Kidney epithelial cell (primary cell): ENCODE data around the gene PHC2. TPM values are rescaled to one million over a fixed set of nuclear protein-coding genes. Genes with fewer than 3 reads are reported as not detected.

ENCODE experiments used
- DNase-seq: peaks from one replicate; pipeline ENCODE4 v3.0.0-alpha.2; 2010; ENCODE audit warnings: low read depth
- H3K27me3 ChIP-seq: 2 replicates; pipeline ENCODE4 v1.6.0; 2011; ENCODE audit warnings: low read length; ENCODE audit not compliant: control insufficient read depth, insufficient read depth
- H3K36me3 ChIP-seq: 2 replicates; pipeline ENCODE4 v1.5.1; 2011; ENCODE audit warnings: low read length; ENCODE audit not compliant: control insufficient read depth, insufficient read depth
- H3K4me3 ChIP-seq: 2 replicates; pipeline ENCODE4 v1.5.1; 2011; ENCODE audit warnings: low read depth, mild to moderate bottlenecking, control low read depth, low read length
- total RNA-seq: library from RNA; depleted of rRNA; stranded (reverse); fragments of >200 nt; gene quantifications from 2 replicates; pipeline ENCODE4 v1.2.3, GENCODE V29; 2015
- TF ChIP-seq, protein P1 (sequence below): IDR thresholded peaks from 2 replicates; pipeline ENCODE4 v1.5.1; 2011; ENCODE audit warnings: mild to moderate bottlenecking, moderate library complexity, low read length, control low read depth, inconsistent platforms; ENCODE audit not compliant: insufficient read depth, poor library complexity, severe bottlenecking

Gene PHC2
- total RNA-seq, 1 donor from 2014 or later, result 216 TPM

GRCh38 chr1:33393991-33394390 lies 36.9 kb downstream of the PHC2 start:
- DNase-seq, result no peak
- Histone ChIP-seq H3K4me3 (no peak overlapping the region), H3K27me3 (no peaks in the 10 kb centered on the region), H3K36me3 (no peaks in the 10 kb centered on the region)
- TF ChIP-seq, protein P1, sequence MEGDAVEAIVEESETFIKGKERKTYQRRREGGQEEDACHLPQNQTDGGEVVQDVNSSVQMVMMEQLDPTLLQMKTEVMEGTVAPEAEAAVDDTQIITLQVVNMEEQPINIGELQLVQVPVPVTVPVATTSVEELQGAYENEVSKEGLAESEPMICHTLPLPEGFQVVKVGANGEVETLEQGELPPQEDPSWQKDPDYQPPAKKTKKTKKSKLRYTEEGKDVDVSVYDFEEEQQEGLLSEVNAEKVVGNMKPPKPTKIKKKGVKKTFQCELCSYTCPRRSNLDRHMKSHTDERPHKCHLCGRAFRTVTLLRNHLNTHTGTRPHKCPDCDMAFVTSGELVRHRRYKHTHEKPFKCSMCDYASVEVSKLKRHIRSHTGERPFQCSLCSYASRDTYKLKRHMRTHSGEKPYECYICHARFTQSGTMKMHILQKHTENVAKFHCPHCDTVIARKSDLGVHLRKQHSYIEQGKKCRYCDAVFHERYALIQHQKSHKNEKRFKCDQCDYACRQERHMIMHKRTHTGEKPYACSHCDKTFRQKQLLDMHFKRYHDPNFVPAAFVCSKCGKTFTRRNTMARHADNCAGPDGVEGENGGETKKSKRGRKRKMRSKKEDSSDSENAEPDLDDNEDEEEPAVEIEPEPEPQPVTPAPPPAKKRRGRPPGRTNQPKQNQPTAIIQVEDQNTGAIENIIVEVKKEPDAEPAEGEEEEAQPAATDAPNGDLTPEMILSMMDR, result no peak

DNA sequence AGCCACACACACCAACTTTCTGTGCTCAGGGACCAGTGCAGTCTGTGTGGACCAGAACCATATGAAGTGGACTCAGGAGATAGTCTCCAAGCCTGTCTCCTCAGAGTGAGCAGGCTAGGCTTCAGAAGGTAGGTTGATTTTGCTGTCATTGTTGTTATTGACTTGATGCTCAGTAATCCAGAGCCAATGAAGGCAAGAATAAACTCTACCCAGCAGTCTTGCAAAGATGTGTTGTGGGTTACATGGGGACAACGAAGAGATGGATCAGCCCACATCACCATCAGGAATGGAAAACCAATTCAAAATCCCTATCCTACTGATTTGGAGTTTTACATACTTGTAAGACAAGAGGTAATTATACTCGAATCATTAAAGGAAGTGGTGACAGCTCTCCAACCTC lies 37.4 kb downstream of the PHC2 start:
- no peak for DNase-seq
- H3K27me3 ChIP-seq, result no peaks in the 10 kb centered on the region
- TF ChIP-seq, protein P1, result no peak
- no peak overlapping the region for H3K4me3 ChIP-seq
- no peaks in the 10 kb centered on the region for H3K36me3 ChIP-seq

DNA sequence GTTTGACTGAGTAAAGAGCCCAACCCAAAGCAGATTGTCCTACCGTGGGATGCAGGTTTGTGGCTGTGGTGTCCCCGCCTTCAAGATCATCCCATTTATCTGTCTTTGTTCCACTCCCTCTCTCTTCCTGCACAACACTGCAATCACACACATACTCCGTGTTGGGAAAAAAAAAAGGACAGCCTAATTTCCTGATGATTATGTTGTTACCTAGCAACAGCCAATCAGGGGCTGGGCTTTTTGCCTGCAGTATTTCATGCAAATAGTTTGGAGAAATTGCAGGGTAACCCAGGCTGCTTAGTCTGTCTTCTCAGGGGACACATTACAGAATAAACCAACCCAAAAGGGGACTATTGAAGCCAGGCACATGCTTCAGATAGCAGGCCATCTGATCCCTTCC lies 38.3 kb downstream of the PHC2 start:
- TF ChIP-seq, protein P1, result no peak
- no peak overlapping the region for H3K4me3 ChIP-seq
- no peaks in the 10 kb centered on the region for H3K27me3 ChIP-seq
- H3K36me3 ChIP-seq, result no peaks in the 10 kb centered on the region
- no peak for DNase-seq

GRCh38 chr1:33392206-33392605 lies 38.7 kb downstream of the PHC2 start:
- no peaks in the 10 kb centered on the region for H3K27me3 ChIP-seq
- no peaks in the 10 kb centered on the region for H3K36me3 ChIP-seq
- no peak for DNase-seq
- TF ChIP-seq, protein P1, result no peak
- no peak overlapping the region for H3K4me3 ChIP-seq

- H3K4me3 ChIP-seq, result no peak overlapping the region
- no peaks in the 10 kb centered on the region for H3K36me3 ChIP-seq
- no peaks in the 10 kb centered on the region for H3K27me3 ChIP-seq
- TF ChIP-seq, protein P1, result no peak
- no peak for DNase-seq
Measured at GRCh38 chr1:33391343-33392078, 39.4 kb downstream of the PHC2 start.

DNA sequence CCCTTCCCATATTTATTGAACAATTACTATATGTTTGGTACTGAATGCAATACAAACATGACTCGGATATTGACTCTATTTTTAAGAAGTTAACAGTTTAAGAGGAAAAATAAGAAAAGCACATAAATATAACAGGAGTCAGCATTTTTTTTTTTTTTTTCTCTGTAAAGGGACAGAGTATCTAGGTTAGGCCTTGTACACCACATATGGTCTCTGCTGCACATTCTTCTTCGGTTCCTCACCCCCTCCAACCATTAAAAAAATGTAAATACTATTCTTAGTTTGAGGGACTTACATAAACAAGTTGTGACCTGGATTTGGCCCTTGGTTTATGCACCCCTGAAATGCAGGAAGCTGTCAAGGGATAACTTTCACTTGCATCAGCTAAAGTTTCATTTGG lies 40.4 kb downstream of the PHC2 start:
- TF ChIP-seq, protein P1, result no peak
- Histone ChIP-seq H3K27me3 (no peaks in the 10 kb centered on the region), H3K36me3 (no peaks in the 10 kb centered on the region), H3K4me3 (no peak overlapping the region)
- DNase-seq, result no peak
